IMR-90 (cell line): Measurements from ENCODE around the gene SPATC1L. TPM values are rescaled to one million over a fixed set of nuclear protein-coding genes. Genes with fewer than 3 reads are reported as not detected.

Source experiments
- ATAC-seq: fragments of 200-7000 bp; cut with Tn5 transposase; 2 replicates; pipeline ENCODE4 v1.9.1; 2020; ENCODE audit warnings: low read depth, mild to moderate bottlenecking, moderate library complexity
- BruUV-seq: library from RNA; stranded (reverse); fragments of 400-500 nt; replicated peaks from 2 replicates; lab custom pipeline; 2021; lab: Mats Ljungman, UMichigan
- CTCF ChIA-PET: fragments of 300-600 bp; formaldehyde crosslinking; extraction: SDS; loops from one replicate; lab custom pipeline; 2021; ENCODE audit warnings: antibody characterized with exemption; lab: Yijun Ruan, JAX
- POLR2A ChIA-PET: fragments of 300-600 bp; sonication (Branson Sonifier 250); formaldehyde crosslinking; loops from one replicate; lab custom pipeline; 2022; ENCODE audit warnings: antibody characterized with exemption; ENCODE audit not compliant: unreplicated experiment; lab: Charles Lee
- DNase-seq: peaks from one replicate; pipeline ENCODE4 v3.0.0; 2013
- H2AFZ ChIP-seq: replicated peaks from 2 replicates; pipeline ENCODE3; 2013; ENCODE audit warnings: low read length, mild to moderate bottlenecking; ENCODE audit not compliant: poor library complexity
- H2AK5ac ChIP-seq: 2 replicates; pipeline ENCODE4 v1.6.1; 2013; ENCODE audit warnings: low read depth, low read length, inconsistent platforms
- H2AK9ac ChIP-seq: replicated peaks from 2 replicates; pipeline ENCODE3; 2013; ENCODE audit warnings: mild to moderate bottlenecking, low read depth, low read length, moderate library complexity; ENCODE audit not compliant: poor library complexity
- H2BK120ac ChIP-seq: 2 replicates; pipeline ENCODE4 v1.6.1; 2013; ENCODE audit warnings: low read depth, low read length, inconsistent platforms
- H2BK15ac ChIP-seq: 3 replicates; pipeline ENCODE4 v1.6.1; 2013; ENCODE audit warnings: low read depth, low read length, inconsistent platforms
- H2BK20ac ChIP-seq: 2 replicates; pipeline ENCODE4 v1.6.1; 2013; ENCODE audit warnings: low read depth, mild to moderate bottlenecking, inconsistent platforms, low read length, moderate library complexity
- H2BK5ac ChIP-seq: 2 replicates; pipeline ENCODE4 v1.6.1; 2013; ENCODE audit warnings: mild to moderate bottlenecking, low read depth, low read length, inconsistent platforms; ENCODE audit not compliant: poor library complexity, severe bottlenecking
- H3K14ac ChIP-seq: replicated peaks from 2 replicates; pipeline ENCODE4 v1.6.1; 2013; ENCODE audit warnings: low read depth, low read length, inconsistent platforms
- H3K18ac ChIP-seq: 2 replicates; pipeline ENCODE4 v1.6.1; 2013; ENCODE audit warnings: low read depth, low read length, control low read depth
- H3K23ac ChIP-seq: 2 replicates; pipeline ENCODE4 v1.6.1; 2013; ENCODE audit warnings: low read depth, low read length, inconsistent platforms
- H3K27ac ChIP-seq: 2 replicates; pipeline ENCODE4 v1.5.1; 2013; ENCODE audit warnings: mild to moderate bottlenecking, control low read depth, low read length; ENCODE audit not compliant: insufficient read depth
- H3K27me3 ChIP-seq: 2 replicates; pipeline ENCODE4 v1.6.1; 2013; ENCODE audit warnings: low read length; ENCODE audit not compliant: control insufficient read depth, insufficient read depth
- H3K36me3 ChIP-seq: 2 replicates; pipeline ENCODE4 v1.6.1; 2013; ENCODE audit warnings: low read length, mixed read lengths; ENCODE audit not compliant: control insufficient read depth, insufficient read depth
- H3K4ac ChIP-seq: 2 replicates; pipeline ENCODE4 v1.6.1; 2013; ENCODE audit warnings: low read depth, low read length, inconsistent platforms
- H3K4me1 ChIP-seq: 2 replicates; pipeline ENCODE4 v1.6.1; 2013; ENCODE audit warnings: low read length, mixed read lengths; ENCODE audit not compliant: control insufficient read depth, insufficient read depth
- H3K4me2 ChIP-seq: 2 replicates; pipeline ENCODE4 v1.6.1; 2013; ENCODE audit warnings: low read depth, mild to moderate bottlenecking, control low read depth, low read length, moderate library complexity
- H3K4me3 ChIP-seq: 2 replicates; pipeline ENCODE4 v1.5.1; 2013; ENCODE audit warnings: low read depth, mild to moderate bottlenecking, control low read depth, low read length, moderate library complexity; ENCODE audit not compliant: insufficient read depth
- H3K56ac ChIP-seq: 2 replicates; pipeline ENCODE4 v1.6.1; 2013; ENCODE audit warnings: low read length, inconsistent platforms; ENCODE audit not compliant: insufficient read depth; ENCODE audit errors: extremely low read depth
- H3K79me1 ChIP-seq, 2 experiments: 2 replicates each; pipeline ENCODE4 v1.6.1; 2013; ENCODE audit warnings: low read length in 2 of 2, inconsistent platforms in 1 of 2, low read depth in 1 of 2
- H3K9ac ChIP-seq: 2 replicates; pipeline ENCODE4 v1.6.1; 2013; ENCODE audit warnings: low read depth, low read length, control low read depth
- H3K9me1 ChIP-seq: 2 replicates; pipeline ENCODE4 v1.6.1; 2013; ENCODE audit warnings: low read length, inconsistent platforms; ENCODE audit not compliant: insufficient read depth
- H3K9me3 ChIP-seq: 2 replicates; pipeline ENCODE4 v1.6.1; 2013; ENCODE audit warnings: low read length; ENCODE audit not compliant: control insufficient read depth, insufficient read depth
- H4K20me1 ChIP-seq: 2 replicates; pipeline ENCODE4 v1.6.1; 2013; ENCODE audit warnings: low read length, inconsistent platforms; ENCODE audit not compliant: insufficient read depth
- H4K5ac ChIP-seq: 2 replicates; pipeline ENCODE4 v1.6.1; 2013; ENCODE audit warnings: mild to moderate bottlenecking, low read depth, low read length, control low read depth
- H4K8ac ChIP-seq, 2 experiments: 2 replicates each; pipeline ENCODE4 v1.6.1; 2013; ENCODE audit warnings: low read depth in 2 of 2, low read length in 2 of 2, control low read depth in 1 of 2, inconsistent platforms in 1 of 2
- H4K91ac ChIP-seq: 2 replicates; pipeline ENCODE4 v1.6.1; 2013; ENCODE audit warnings: low read depth, low read length, inconsistent platforms; ENCODE audit not compliant: insufficient read depth
- BHLHE40 ChIP-seq: fragments of 150-350 bp; IDR thresholded peaks from 2 replicates; pipeline ENCODE4 v1.6.1; 2016; ENCODE audit warnings: mild to moderate bottlenecking, low read depth, low read length
- CEBPB ChIP-seq: IDR thresholded peaks from 2 replicates; pipeline ENCODE4 v1.6.1; 2012; ENCODE audit warnings: low read depth, low read length, improper control_type of control experiment
- CHD1 ChIP-seq: IDR thresholded peaks from 2 replicates; pipeline ENCODE4 v1.6.1; 2012; ENCODE audit warnings: low read depth, low read length, improper control_type of control experiment
- FOS ChIP-seq: fragments of 150-350 bp; IDR thresholded peaks from 2 replicates; pipeline ENCODE4 v1.6.1; 2016; ENCODE audit warnings: low read depth, low read length
- MAFK ChIP-seq: IDR thresholded peaks from 2 replicates; pipeline ENCODE4 v1.6.1; 2012; ENCODE audit warnings: low read depth, low read length, improper control_type of control experiment
- MAZ ChIP-seq: IDR thresholded peaks from 2 replicates; pipeline ENCODE4 v1.6.1; 2012; ENCODE audit warnings: low read depth, mild to moderate bottlenecking, low read length, improper control_type of control experiment, moderate library complexity, borderline replicate concordance
- MXI1 ChIP-seq: IDR thresholded peaks from 2 replicates; pipeline ENCODE4 v1.6.1; 2012; ENCODE audit warnings: low read depth, mild to moderate bottlenecking, low read length, moderate library complexity, borderline replicate concordance
- NFE2L2 ChIP-seq: fragments of 150-350 bp; IDR thresholded peaks from 2 replicates; pipeline ENCODE4 v1.6.1; 2016; ENCODE audit warnings: low read depth, mild to moderate bottlenecking, low read length
- POLR2A ChIP-seq: IDR thresholded peaks from 2 replicates; pipeline ENCODE4 v1.6.1; 2012; ENCODE audit warnings: mild to moderate bottlenecking, low read depth, low read length
- RAD21 ChIP-seq: IDR thresholded peaks from 2 replicates; pipeline ENCODE4 v1.6.1; 2012; ENCODE audit warnings: low read length, improper control_type of control experiment
- RCOR1 ChIP-seq: IDR thresholded peaks from 2 replicates; pipeline ENCODE4 v1.6.1; 2012; ENCODE audit warnings: mild to moderate bottlenecking, low read length, improper control_type of control experiment; ENCODE audit not compliant: insufficient replicate concordance
- RFX5 ChIP-seq: IDR thresholded peaks from 2 replicates; pipeline ENCODE4 v1.8.0; 2012; ENCODE audit warnings: low read depth, mild to moderate bottlenecking, low read length, moderate library complexity
- SMC3 ChIP-seq: fragments of 150-350 bp; IDR thresholded peaks from 2 replicates; pipeline ENCODE4 v1.6.1; 2016; ENCODE audit warnings: low read depth, mild to moderate bottlenecking, antibody characterized with exemption, low read length, moderate library complexity
- WGBS, 2 experiments: methylation state at CpG; one replicate each; pipeline versions ENCODE4 v1.1.5 to v1.1.7; 2013; ENCODE audit warnings: missing lambda C conversion rate in 2 of 2; ENCODE audit not compliant: insufficient read length in 1 of 2; ENCODE audit errors: extremely low coverage in 2 of 2; 5-methylcytosine and 5-hydroxymethylcytosine counted together
- dilution Hi-C: fragments of 300-500 bp; cut with HindIII; formaldehyde crosslinking; loops from one replicate; pipeline ENCODE4 v1.14.3; 2018; ENCODE audit warnings: low sequenced_read_pairs; ENCODE audit not compliant: unreplicated experiment
- in situ Hi-C: fragments of 300-500 bp; cut with MboI; formaldehyde crosslinking; loops from 3 replicates; pipeline ENCODE4 v1.14.3; 2019; ENCODE audit warnings: low sequenced_read_pairs, inconsistent platforms, mixed read lengths
- intact Hi-C: fragments of 100-400 bp; cut with micrococcal nuclease; formaldehyde crosslinking; loops from 2 replicates; pipeline ENCODE4 v1.10.0; 2022
- polyA plus RNA-seq, 3 experiments: library from polyadenylated mRNA; depleted of rRNA; stranded (reverse); fragments of >200 nt; gene quantifications; 2 replicates each; pipeline ENCODE4 v1.2.3, GENCODE V29; 2012; ENCODE audit warnings: low replicate concordance in 1 of 3
- total RNA-seq: library from RNA; depleted of rRNA; stranded (reverse); fragments of >200 nt; gene quantifications from 2 replicates; pipeline ENCODE4 v1.2.3, GENCODE V29; 2012
- TF ChIP-seq, protein P1 (sequence below): fragments of 150-350 bp; IDR thresholded peaks from 2 replicates; pipeline ENCODE4 v1.6.1; 2016; ENCODE audit warnings: low read depth, mild to moderate bottlenecking, low read length, moderate library complexity, borderline replicate concordance
- TF ChIP-seq, protein P2 (sequence below): conservative IDR thresholded peaks from 2 replicates; pipeline ENCODE4 v1.5.1; 2012; ENCODE audit warnings: mild to moderate bottlenecking, low read depth, low read length, improper control_type of control experiment
- TF ChIP-seq, protein P3 (sequence below): fragments of 150-350 bp; IDR thresholded peaks from 2 replicates; pipeline ENCODE4 v1.6.1; 2017; ENCODE audit warnings: mild to moderate bottlenecking, antibody characterized with exemption, low read length, low read depth

The SPATC1L gene
- total and polyA plus RNA-seq, 2 of the 4 experiments (the other 2 are of a cell fraction): 3.8 to 17.2 TPM

DNA sequence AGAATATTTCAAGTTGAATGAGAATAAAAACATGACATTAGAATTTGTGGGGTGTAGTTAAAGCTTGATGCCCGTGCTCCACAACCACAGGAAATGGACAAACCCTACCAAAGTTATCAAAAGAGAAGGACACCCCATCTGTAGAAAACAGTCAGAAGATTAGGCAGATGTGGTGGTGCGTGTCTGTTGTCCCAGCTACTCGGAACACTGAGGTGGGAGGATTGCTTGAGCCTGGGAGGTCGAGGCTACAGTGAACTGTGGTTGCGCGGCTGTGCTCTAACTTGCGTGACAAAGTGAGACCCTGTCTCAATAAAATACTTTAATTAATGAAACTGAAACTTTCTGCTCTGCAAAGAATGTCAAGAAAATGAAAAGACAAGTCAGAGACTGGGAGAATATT lies 1.5 kb upstream of the SPATC1L start:
- Histone ChIP-seq H2BK20ac (no peak overlapping the region), H2AK9ac (no peak overlapping the region), H3K14ac (no peak overlapping the region), H3K4me1 (peaks cover 23% of the 10 kb centered on the region), H3K4me2 (no peak overlapping the region), H3K56ac (no peak overlapping the region), H2BK15ac (no peak overlapping the region), H3K23ac (no peak overlapping the region), H2AK5ac (no peak overlapping the region), H3K79me1 (peaks cover 0 to 8% of the 10 kb centered on the region in 2 experiments; a peak in 1 of 4 replicates), H2BK5ac (no peak overlapping the region), H4K91ac (no peak overlapping the region), H3K18ac (no peak overlapping the region), H3K36me3 (0 out of 2 replicates have a peak, but pooled peaks cover 2% of the 10 kb centered on the region), H4K5ac (no peak overlapping the region), H4K8ac (no peak overlapping the region), H3K27me3 (no peaks in the 10 kb centered on the region), H3K9me1 (peaks cover 17% of the 10 kb centered on the region), H3K9ac (no peak overlapping the region), H3K4me3 (no peak overlapping the region), H4K20me1 (no peaks in the 10 kb centered on the region), H2AFZ (no peak overlapping the region), H3K27ac (no peak overlapping the region), H2BK120ac (no peak overlapping the region), H3K9me3 (no peaks in the 10 kb centered on the region), H3K4ac (no peak overlapping the region)
- in situ Hi-C loops (no loop called here), intact Hi-C loops (no loop called here), dilution Hi-C loops (no loop called here)
- ATAC-seq (no peak), DNase-seq (no peak)
- BruUV-seq: no TSS peak
- no peak for TF ChIP-seq FOS
- TF ChIP-seq CHD1: no peak
- TF ChIP-seq MXI1: no peak
- TF ChIP-seq MAFK: no peak
- TF ChIP-seq, protein P1, sequence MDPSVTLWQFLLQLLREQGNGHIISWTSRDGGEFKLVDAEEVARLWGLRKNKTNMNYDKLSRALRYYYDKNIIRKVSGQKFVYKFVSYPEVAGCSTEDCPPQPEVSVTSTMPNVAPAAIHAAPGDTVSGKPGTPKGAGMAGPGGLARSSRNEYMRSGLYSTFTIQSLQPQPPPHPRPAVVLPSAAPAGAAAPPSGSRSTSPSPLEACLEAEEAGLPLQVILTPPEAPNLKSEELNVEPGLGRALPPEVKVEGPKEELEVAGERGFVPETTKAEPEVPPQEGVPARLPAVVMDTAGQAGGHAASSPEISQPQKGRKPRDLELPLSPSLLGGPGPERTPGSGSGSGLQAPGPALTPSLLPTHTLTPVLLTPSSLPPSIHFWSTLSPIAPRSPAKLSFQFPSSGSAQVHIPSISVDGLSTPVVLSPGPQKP: no peak
- TF ChIP-seq RAD21: no peak
- TF ChIP-seq BHLHE40: no peak
- TF ChIP-seq RFX5: no peak
- TF ChIP-seq RCOR1: no peak
- no peak for TF ChIP-seq MAZ
- no peak for TF ChIP-seq CEBPB
- TF ChIP-seq POLR2A: no peak
- TF ChIP-seq SMC3: no peak
- TF ChIP-seq, protein P2, sequence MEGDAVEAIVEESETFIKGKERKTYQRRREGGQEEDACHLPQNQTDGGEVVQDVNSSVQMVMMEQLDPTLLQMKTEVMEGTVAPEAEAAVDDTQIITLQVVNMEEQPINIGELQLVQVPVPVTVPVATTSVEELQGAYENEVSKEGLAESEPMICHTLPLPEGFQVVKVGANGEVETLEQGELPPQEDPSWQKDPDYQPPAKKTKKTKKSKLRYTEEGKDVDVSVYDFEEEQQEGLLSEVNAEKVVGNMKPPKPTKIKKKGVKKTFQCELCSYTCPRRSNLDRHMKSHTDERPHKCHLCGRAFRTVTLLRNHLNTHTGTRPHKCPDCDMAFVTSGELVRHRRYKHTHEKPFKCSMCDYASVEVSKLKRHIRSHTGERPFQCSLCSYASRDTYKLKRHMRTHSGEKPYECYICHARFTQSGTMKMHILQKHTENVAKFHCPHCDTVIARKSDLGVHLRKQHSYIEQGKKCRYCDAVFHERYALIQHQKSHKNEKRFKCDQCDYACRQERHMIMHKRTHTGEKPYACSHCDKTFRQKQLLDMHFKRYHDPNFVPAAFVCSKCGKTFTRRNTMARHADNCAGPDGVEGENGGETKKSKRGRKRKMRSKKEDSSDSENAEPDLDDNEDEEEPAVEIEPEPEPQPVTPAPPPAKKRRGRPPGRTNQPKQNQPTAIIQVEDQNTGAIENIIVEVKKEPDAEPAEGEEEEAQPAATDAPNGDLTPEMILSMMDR: no peak
- no peak for TF ChIP-seq NFE2L2
- TF ChIP-seq, protein P3, sequence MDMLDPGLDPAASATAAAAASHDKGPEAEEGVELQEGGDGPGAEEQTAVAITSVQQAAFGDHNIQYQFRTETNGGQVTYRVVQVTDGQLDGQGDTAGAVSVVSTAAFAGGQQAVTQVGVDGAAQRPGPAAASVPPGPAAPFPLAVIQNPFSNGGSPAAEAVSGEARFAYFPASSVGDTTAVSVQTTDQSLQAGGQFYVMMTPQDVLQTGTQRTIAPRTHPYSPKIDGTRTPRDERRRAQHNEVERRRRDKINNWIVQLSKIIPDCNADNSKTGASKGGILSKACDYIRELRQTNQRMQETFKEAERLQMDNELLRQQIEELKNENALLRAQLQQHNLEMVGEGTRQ: no peak
- ChIA-PET CTCF (no interaction called here), POLR2A (interaction anchor here (0.9 kb wide), 1 partner anchor 9 kb away, joined by 3 read pairs; no protein-coding TSS in a partner anchor)
- no CpG with 5 or more reads among the region's 7 CpGs for WGBS, 2 experiments
